ENCODE results near the gene GAS2. TPM values are rescaled to one million over a fixed set of nuclear protein-coding genes. Genes with fewer than 3 reads are reported as not detected.

GAS2 gene
- total and polyA plus RNA-seq, 9 of the 15 experiments (the other 6 are each of a cell fraction or from before 2014, with no cell fraction given) = 0.77 to 1.9 (median 1.1) TPM

GRCh38 chr11:22635689-22636088 lies 30.7 kb upstream of the GAS2 start (continued):
- no peak for TF ChIP-seq ZNF668 (CRISPR knock-in tag; IDR thresholded peaks at IDR 0.05)
- no peak for TF ChIP-seq ZNF644 (tag; IDR thresholded peaks at IDR 0.05; ENCODE audit: low read depth)
- no peak for TF ChIP-seq HOXB6 (CRISPR knock-in tag; IDR thresholded peaks at IDR 0.05; ENCODE audit: borderline replicate concordance)
- TF ChIP-seq SAFB2 (IDR thresholded peaks at IDR 0.05; ENCODE audit: borderline replicate concordance, low read depth, low read length, severe bottlenecking) = no peak

DNA sequence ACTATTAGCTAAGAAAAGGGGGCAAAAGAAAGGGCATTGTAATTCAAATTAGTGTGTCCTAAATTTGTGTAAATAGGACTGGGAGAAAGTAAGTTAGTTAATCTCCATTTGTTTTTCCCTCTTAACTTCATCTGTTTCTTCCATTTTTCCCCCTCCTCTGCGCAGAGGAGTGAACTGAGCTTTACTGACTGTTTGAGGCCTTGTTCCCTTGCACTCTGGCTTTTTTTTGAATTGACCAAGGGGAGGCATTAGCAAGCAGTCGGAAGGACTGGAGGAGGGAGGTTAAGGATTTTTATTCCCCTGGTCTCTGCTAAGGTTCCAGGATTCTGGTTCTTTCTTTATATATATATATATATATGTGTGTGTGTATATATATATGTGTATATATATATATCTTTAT lies 25.5 kb upstream of the GAS2 start:
- no TSS peak for BruUV-seq (replicated peaks)
- no peak for TF ChIP-seq RREB1 (CRISPR knock-in tag; IDR thresholded peaks at IDR 0.05)
- no peak for TF ChIP-seq ZNF668 (CRISPR knock-in tag; IDR thresholded peaks at IDR 0.05)
- TF ChIP-seq ZC3H11A (IDR thresholded peaks at IDR 0.05; ENCODE audit: low read depth, low read length) = no peak
- TF ChIP-seq HLTF (IDR thresholded peaks at IDR 0.05) = no peak
- no peak for TF ChIP-seq EGR1 (conservative IDR thresholded peaks at IDR 0.05)
- TF ChIP-seq NCOA4 (IDR thresholded peaks at IDR 0.05; ENCODE audit: partially characterized antibody) = no peak
- TF ChIP-seq ETS2 (tag; IDR thresholded peaks at IDR 0.05; ENCODE audit: borderline replicate concordance, poor library complexity, severe bottlenecking) = no peak
- no peak for TF ChIP-seq PTBP1 (IDR thresholded peaks at IDR 0.05; ENCODE audit: low read depth, low read length)
- TF ChIP-seq ZNF589 (CRISPR knock-in tag; IDR thresholded peaks at IDR 0.05; ENCODE audit: low read depth) = no peak
- TF ChIP-seq SIRT6 (IDR thresholded peaks at IDR 0.05; ENCODE audit: low read depth, low read length) = no peak
- no peak for TF ChIP-seq NRF1 (conservative IDR thresholded peaks at IDR 0.05 in 1 of 2, IDR thresholded peaks at IDR 0.05 in 1 of 2)
- TF ChIP-seq HMGXB4 (CRISPR knock-in tag; IDR thresholded peaks at IDR 0.05) = no peak

More for the DNA sequence above, 25.5 kb upstream of the GAS2 start:
- H3K9me3 ChIP-seq (replicated peaks; ENCODE audit: control insufficient read depth, insufficient read depth, low read depth, low read length) = no peaks in the 10 kb centered on the region
- H3K9ac ChIP-seq (ENCODE audit: insufficient read depth in 1 of 2, low read depth in 2 of 2, low read length in 2 of 2) = no peak overlapping the region
- H3K27ac ChIP-seq (ENCODE audit: extremely low read depth, low read depth, low read length) = no peak overlapping the region
- intact Hi-C loops (cut with micrococcal nuclease) = no loop called here
- in situ Hi-C loops (cut with MboI) = no loop called here
- no peak for ATAC-seq
- no peaks in the 10 kb centered on the region for H3K27me3 ChIP-seq (ENCODE audit: control insufficient read depth in 2 of 2, insufficient read depth in 2 of 2, low read length in 2 of 2)
- H2AFZ ChIP-seq (ENCODE audit: low read depth, low read length) = no peak overlapping the region
- H3K9me1 ChIP-seq (ENCODE audit: control insufficient read depth, insufficient read depth, low read length) = no peaks in the 10 kb centered on the region
- WGBS (ENCODE audit: insufficient coverage, low coverage, missing lambda C conversion rate) = 6% methylated on average over 2 of the region's 2 CpGs
- H3K79me2 ChIP-seq (ENCODE audit: control insufficient read depth, insufficient read depth, low read length) = no peaks in the 10 kb centered on the region
- no peak overlapping the region for H3K4me2 ChIP-seq (ENCODE audit: insufficient read depth, low read length)
- ChIA-PET POLR2A (interaction anchor here (0.6 to 0.7 kb wide), 2 partner anchors 30 to 213 kb away, joined by 3 read pairs; no protein-coding TSS in a partner anchor), CTCF (ENCODE audit: low intra/inter-chr PET ratio) (no interaction called here)
- no peaks in the 10 kb centered on the region for H3K4me1 ChIP-seq (replicated peaks in 1 of 2; ENCODE audit: control insufficient read depth in 2 of 2, insufficient read depth in 2 of 2, low read length in 2 of 2)
- no peaks in the 10 kb centered on the region for H4K20me1 ChIP-seq (replicated peaks; ENCODE audit: control insufficient read depth, insufficient read depth, low read length)
- no peaks in the 10 kb centered on the region for H3K36me3 ChIP-seq (ENCODE audit: control insufficient read depth, insufficient read depth, low read length)
- no peak for DNase-seq (ENCODE audit: extremely low read depth in 1 of 4, low spot score in 3 of 4)
- H3K4me3 ChIP-seq = no peak overlapping the region
- FAIRE-seq = no peak

Measured in K562 (cell line).